ENCODE measurements around the gene CBY1. TPM values are rescaled to one million over a fixed set of nuclear protein-coding genes. Genes with fewer than 3 reads are reported as not detected.
"Not testable (repeated sequence)": the region's sequence is repeated elsewhere in the genome, so short reads cannot be mapped to it uniquely, and the experiment has no call there.

CBY1 gene
- total RNA-seq, 1 donor from 2014 or later = 38.5 TPM

DNA sequence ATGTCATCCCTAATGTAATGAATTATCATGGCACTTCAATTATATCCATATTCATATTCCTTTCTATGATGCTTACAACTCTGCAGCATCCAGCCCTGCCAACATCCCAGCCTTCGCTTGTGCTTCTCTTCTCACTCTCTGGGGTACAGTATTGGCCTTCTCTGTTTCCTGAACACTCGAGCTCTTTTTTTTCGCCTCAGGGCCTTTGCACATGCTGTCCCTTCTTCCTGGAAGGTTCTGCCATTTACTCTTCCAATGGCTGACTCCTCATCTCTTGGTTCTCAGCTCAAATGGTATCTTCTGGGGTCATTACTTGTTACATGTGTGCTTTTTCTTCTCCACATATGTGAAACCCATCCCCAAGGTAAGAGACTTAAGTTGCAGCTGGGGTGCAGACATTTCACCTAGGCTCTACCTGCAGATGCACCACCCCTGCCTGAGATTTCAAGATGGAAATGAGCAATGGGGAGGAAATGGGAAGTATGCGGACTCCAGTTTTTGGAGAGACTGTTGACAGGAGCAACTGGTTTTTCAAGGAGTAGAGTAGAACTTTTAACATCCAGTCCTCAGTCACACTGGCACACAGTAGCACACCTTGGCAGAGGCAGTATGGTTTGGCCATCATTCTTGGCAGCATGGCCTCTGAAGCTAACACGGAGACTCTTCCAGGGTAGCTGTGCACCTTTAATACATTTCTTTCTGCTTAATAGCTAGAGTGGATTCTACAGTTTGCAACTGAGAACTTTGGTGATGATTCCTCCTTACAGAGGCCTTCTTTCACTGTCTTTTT is 44.0 kb upstream of the CBY1 start:
- TF ChIP-seq, protein P1, sequence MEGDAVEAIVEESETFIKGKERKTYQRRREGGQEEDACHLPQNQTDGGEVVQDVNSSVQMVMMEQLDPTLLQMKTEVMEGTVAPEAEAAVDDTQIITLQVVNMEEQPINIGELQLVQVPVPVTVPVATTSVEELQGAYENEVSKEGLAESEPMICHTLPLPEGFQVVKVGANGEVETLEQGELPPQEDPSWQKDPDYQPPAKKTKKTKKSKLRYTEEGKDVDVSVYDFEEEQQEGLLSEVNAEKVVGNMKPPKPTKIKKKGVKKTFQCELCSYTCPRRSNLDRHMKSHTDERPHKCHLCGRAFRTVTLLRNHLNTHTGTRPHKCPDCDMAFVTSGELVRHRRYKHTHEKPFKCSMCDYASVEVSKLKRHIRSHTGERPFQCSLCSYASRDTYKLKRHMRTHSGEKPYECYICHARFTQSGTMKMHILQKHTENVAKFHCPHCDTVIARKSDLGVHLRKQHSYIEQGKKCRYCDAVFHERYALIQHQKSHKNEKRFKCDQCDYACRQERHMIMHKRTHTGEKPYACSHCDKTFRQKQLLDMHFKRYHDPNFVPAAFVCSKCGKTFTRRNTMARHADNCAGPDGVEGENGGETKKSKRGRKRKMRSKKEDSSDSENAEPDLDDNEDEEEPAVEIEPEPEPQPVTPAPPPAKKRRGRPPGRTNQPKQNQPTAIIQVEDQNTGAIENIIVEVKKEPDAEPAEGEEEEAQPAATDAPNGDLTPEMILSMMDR (IDR thresholded peaks at IDR 0.05; ENCODE audit: unreplicated experiment) = no peak
- DNase-seq (ENCODE audit: low spot score in 2 of 2, unreplicated experiment in 2 of 2) = no peak
- peaks cover 34% of the 10 kb centered on the region for H3K36me3 Mint-ChIP-seq
- H3K27ac Mint-ChIP-seq = no peak overlapping the region
- H3K4me3 Mint-ChIP-seq = no peak overlapping the region
- no peaks in the 10 kb centered on the region for H3K9me3 Mint-ChIP-seq
- H3K4me1 Mint-ChIP-seq = no peaks in the 10 kb centered on the region
- no peaks in the 10 kb centered on the region for H3K27me3 Mint-ChIP-seq (ENCODE audit: low read depth)

DNA sequence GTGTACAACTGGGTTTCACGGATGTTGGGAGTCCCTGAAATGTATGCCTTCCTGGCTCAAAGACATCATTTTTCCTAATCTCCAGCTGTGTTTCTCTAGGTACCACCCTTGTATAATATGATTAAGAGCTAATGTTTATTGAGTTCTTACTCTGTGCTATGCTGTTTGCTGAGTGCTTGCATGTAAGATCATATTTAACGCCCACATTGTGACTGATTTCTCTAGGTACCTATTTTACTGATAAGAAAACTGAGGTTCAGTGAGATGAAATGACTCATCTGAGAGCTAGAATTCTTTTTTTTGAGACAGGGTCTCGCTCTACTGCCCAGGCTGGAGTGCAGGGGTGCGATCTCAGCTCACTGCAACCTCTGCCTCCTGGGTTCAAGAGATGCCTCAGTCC is 42.9 kb upstream of the CBY1 start:
- H3K9me3 Mint-ChIP-seq = peaks cover 8% of the 10 kb centered on the region
- H3K4me3 Mint-ChIP-seq = no peak overlapping the region
- H3K27me3 Mint-ChIP-seq (ENCODE audit: low read depth) = no peaks in the 10 kb centered on the region
- H3K4me1 Mint-ChIP-seq = no peaks in the 10 kb centered on the region
- H3K36me3 Mint-ChIP-seq = peaks cover 46% of the 10 kb centered on the region
- TF ChIP-seq, protein P1 (IDR thresholded peaks at IDR 0.05; ENCODE audit: unreplicated experiment) = no peak
- DNase-seq (ENCODE audit: low spot score in 2 of 2, unreplicated experiment in 2 of 2) = no peak
- no peak overlapping the region for H3K27ac Mint-ChIP-seq

DNA sequence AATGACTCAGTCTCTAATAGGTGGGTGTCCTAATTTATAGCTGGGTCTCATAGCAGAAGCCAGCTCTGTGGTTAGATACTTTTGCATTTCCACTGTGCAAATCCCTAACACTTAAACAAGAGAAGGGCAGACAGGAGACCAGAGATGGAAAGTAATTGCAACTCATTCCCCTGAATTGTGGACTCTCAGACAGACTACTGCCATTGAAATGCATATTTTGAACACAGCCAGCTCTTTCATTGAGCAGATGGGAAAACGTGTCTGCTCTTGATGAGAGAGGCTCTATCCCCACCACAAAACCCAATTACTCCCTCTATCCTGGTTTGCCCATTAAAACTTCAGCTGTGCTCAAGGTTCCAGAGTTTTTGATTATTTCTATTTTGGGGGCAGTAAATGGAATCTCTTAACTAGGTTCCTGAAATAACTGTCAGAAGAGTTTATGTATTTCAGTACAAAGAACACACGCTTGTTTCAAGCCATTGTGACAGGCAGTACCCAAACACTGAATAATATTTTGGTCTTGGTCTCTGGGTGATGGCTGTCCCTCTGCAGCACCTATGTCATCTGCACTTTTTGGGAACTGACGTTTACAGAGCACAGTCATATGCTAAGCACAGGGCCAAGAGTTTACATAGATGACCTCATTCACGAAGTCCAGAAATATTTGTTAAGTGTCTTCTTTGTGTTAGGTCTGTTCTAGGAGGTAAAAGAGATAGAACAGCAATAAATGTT is 41.9 kb upstream of the CBY1 start:
- DNase-seq (ENCODE audit: low spot score in 2 of 2, unreplicated experiment in 2 of 2) = no peak
- Mint-ChIP-seq H3K4me1 (no peaks in the 10 kb centered on the region), H3K9me3 (peaks cover 13% of the 10 kb centered on the region), H3K4me3 (no peak overlapping the region), H3K36me3 (peaks cover 48% of the 10 kb centered on the region), H3K27ac (no peak overlapping the region), H3K27me3 (ENCODE audit: low read depth) (no peaks in the 10 kb centered on the region)
- TF ChIP-seq, protein P1 (IDR thresholded peaks at IDR 0.05; ENCODE audit: unreplicated experiment) = no peak

DNA sequence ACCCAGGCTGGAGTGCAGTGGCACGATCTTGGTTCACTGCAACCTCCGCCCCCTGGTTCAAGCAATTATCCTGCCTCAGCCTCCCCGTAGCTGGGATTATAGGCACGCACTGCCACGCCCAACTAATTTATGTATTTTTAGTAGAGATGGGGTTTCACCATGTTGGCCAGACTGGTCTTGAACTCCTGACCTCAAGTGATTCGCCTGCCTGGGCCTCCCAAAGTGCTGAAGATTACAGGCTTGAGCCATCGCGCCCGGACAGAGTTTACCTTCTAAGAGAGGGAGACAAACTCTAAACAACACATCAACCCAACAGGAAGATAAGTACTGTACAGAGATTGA is 41.4 kb upstream of the CBY1 start:
- Mint-ChIP-seq H3K9me3 (peaks cover 13% of the 10 kb centered on the region), H3K36me3 (peaks cover 52% of the 10 kb centered on the region)
- not testable (repeated sequence) for H3K27me3 Mint-ChIP-seq (ENCODE audit: low read depth); H3K4me3 Mint-ChIP-seq; H3K4me1 Mint-ChIP-seq; H3K27ac Mint-ChIP-seq; DNase-seq (ENCODE audit: low spot score in 2 of 2, unreplicated experiment in 2 of 2)

DNA sequence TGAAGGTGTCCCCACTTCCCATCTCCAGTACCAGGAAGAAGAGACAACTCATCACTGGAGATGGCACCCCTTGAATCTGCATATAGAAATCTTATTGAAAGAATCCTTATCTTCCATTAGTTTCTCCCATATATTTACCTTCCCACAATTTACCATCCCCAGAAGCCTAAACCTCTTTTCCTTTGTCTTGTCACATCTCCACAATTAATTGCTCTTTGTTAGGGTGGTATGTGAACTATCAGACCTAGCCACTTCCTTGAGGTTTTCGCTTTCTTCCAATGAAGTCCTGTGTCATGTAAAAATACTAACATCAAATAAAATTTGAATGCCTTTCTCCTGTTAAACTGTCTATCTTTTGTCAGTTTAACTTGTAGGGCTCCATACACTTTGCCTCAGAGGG is 38.2 kb upstream of the CBY1 start:
- Mint-ChIP-seq H3K4me1 (no peaks in the 10 kb centered on the region), H3K27ac (no peak overlapping the region), H3K9me3 (peaks cover 13% of the 10 kb centered on the region), H3K4me3 (no peak overlapping the region), H3K27me3 (ENCODE audit: low read depth) (no peaks in the 10 kb centered on the region), H3K36me3 (peaks cover 48% of the 10 kb centered on the region)
- DNase-seq (ENCODE audit: low spot score in 2 of 2, unreplicated experiment in 2 of 2) = no peak
- TF ChIP-seq, protein P1 (IDR thresholded peaks at IDR 0.05; ENCODE audit: unreplicated experiment) = no peak

DNA sequence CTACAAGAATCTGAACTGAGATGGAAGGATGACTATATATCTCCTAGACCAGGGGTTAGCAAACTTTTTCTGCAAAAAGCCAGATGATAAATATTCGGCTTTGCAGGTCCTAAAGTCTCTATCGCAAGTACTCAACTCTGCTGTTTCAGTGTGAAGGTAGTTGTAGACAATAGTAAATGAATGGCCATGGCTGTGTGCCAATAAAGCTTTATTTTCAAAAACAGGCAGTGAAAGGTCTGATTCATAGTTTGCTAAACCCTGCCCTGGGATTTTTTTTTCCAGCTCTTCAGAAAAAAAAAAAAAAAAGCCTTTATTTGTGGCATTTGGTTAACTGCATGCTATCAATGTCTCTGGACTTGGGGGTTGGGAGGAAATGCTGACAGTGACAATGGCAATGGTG is 37.8 kb upstream of the CBY1 start:
- DNase-seq (ENCODE audit: low spot score in 2 of 2, unreplicated experiment in 2 of 2) = no peak
- H3K27me3 Mint-ChIP-seq (ENCODE audit: low read depth) = no peaks in the 10 kb centered on the region
- no peaks in the 10 kb centered on the region for H3K4me1 Mint-ChIP-seq
- H3K36me3 Mint-ChIP-seq = peaks cover 49% of the 10 kb centered on the region
- no peak overlapping the region for H3K27ac Mint-ChIP-seq
- no peak overlapping the region for H3K4me3 Mint-ChIP-seq
- H3K9me3 Mint-ChIP-seq = peaks cover 13% of the 10 kb centered on the region
- TF ChIP-seq, protein P1 (IDR thresholded peaks at IDR 0.05; ENCODE audit: unreplicated experiment) = no peak
